Skeletal muscle tissue (tissue), 4 donors: ENCODE measurements around the gene UST. TPM values are rescaled to one million over a fixed set of nuclear protein-coding genes. Genes with fewer than 3 reads are reported as not detected.
A peak's percentile ranks its signal among the peaks of the same experiment; 100 is the strongest.

Experiments used
- H3K27ac ChIP-seq: one replicate; pipeline ENCODE4 v1.7.0; 2013; ENCODE audit warnings: mild to moderate bottlenecking, low read depth, low read length, inconsistent platforms
- H3K27me3 ChIP-seq, 3 donors: one replicate each; pipeline ENCODE4 v1.7.0; 2013; ENCODE audit warnings: low read length in 3 of 3; ENCODE audit not compliant: control insufficient read depth in 3 of 3, insufficient read depth in 3 of 3
- H3K36me3 ChIP-seq, 3 donors: one replicate each; pipeline ENCODE4 v1.7.0; 2013; ENCODE audit warnings: low read length in 3 of 3; ENCODE audit not compliant: control insufficient read depth in 3 of 3, insufficient read depth in 3 of 3
- H3K4me1 ChIP-seq, 3 donors: one replicate each; pipeline ENCODE4 v1.7.0; 2013; ENCODE audit warnings: low read length in 3 of 3, mild to moderate bottlenecking in 3 of 3; ENCODE audit not compliant: control insufficient read depth in 3 of 3, insufficient read depth in 3 of 3
- H3K4me3 ChIP-seq, 3 donors: one replicate each; pipeline ENCODE4 v1.7.0; 2013; ENCODE audit warnings: low read length in 3 of 3
- H3K9ac ChIP-seq, 3 donors: one replicate each; pipeline ENCODE4 v1.7.0; 2013; ENCODE audit warnings: low read length in 3 of 3, mild to moderate bottlenecking in 3 of 3, moderate library complexity in 2 of 3, low read depth in 1 of 3
- H3K9me3 ChIP-seq, 3 donors: one replicate each; pipeline ENCODE4 v1.7.0; 2013; ENCODE audit warnings: low read length in 3 of 3; ENCODE audit not compliant: control insufficient read depth in 3 of 3
- total RNA-seq: library from RNA; depleted of rRNA; stranded (reverse); fragments of >200 nt; gene quantifications from one replicate; pipeline ENCODE4 v1.2.3, GENCODE V29; 2014
- donor health status: Osteomylitis.

Gene UST
- total RNA-seq, 1 donor from 2014 or later: 14.6 TPM

- H3K4me3 ChIP-seq: no peak overlapping the region
- no peaks in the 10 kb centered on the region for H3K9me3 ChIP-seq
- peaks cover 0 to 2% (median 0%) of the 10 kb centered on the region in 3 donors for H3K36me3 ChIP-seq
- no peak overlapping the region for H3K9ac ChIP-seq
- no peaks in the 10 kb centered on the region for H3K4me1 ChIP-seq
- H3K27ac ChIP-seq: no peak overlapping the region
- peaks cover 0 to 6% (median 0%) of the 10 kb centered on the region in 3 donors for H3K27me3 ChIP-seq
Observed at GRCh38 chr6:148962854-148963515, 216.2 kb downstream of the UST start.

GRCh38 chr6:148963738-148964137 lies 216.9 kb downstream of the UST start:
- H3K4me3 ChIP-seq: no peak overlapping the region
- no peak overlapping the region for H3K27ac ChIP-seq
- peaks cover 0 to 6% (median 0%) of the 10 kb centered on the region in 3 donors for H3K27me3 ChIP-seq
- peaks cover 0 to 2% (median 0%) of the 10 kb centered on the region in 3 donors for H3K36me3 ChIP-seq
- H3K9me3 ChIP-seq: no peaks in the 10 kb centered on the region
- H3K4me1 ChIP-seq: no peaks in the 10 kb centered on the region
- H3K9ac ChIP-seq: no peak overlapping the region

GRCh38 chr6:148964467-148964866 lies 217.6 kb downstream of the UST start:
- Histone ChIP-seq H3K9me3 (no peaks in the 10 kb centered on the region), H3K27ac (no peak overlapping the region), H3K4me1 (no peaks in the 10 kb centered on the region), H3K27me3 (peaks cover 0 to 6% (median 1%) of the 10 kb centered on the region in 3 donors), H3K9ac (no peak overlapping the region), H3K36me3 (peaks cover 0 to 2% (median 0%) of the 10 kb centered on the region in 3 donors), H3K4me3 (no peak overlapping the region)

- no peak overlapping the region for H3K4me3 ChIP-seq
- peaks cover 2 to 12% (median 8%) of the 10 kb centered on the region in 3 donors for H3K27me3 ChIP-seq
- H3K36me3 ChIP-seq: peaks cover 0 to 2% (median 0%) of the 10 kb centered on the region in 3 donors
- no peak overlapping the region for H3K27ac ChIP-seq
- H3K4me1 ChIP-seq: peaks cover 0 to 3% (median 0%) of the 10 kb centered on the region in 3 donors
- no peaks in the 10 kb centered on the region for H3K9me3 ChIP-seq
- H3K9ac ChIP-seq: no peak overlapping the region
Observed at GRCh38 chr6:148965287-148965686, 218.5 kb downstream of the UST start.

- Histone ChIP-seq H3K9me3 (peaks cover 0 to 2% (median 0%) of the 10 kb centered on the region in 3 donors), H3K27me3 (peaks cover 9 to 18% (median 16%) of the 10 kb centered on the region in 3 donors)
Observed at GRCh38 chr6:148967011-148967520, 220.2 kb downstream of the UST start.

GRCh38 chr6:148967541-148967956 lies 220.7 kb downstream of the UST start:
- peaks cover 0 to 2% (median 0%) of the 10 kb centered on the region in 3 donors for H3K36me3 ChIP-seq
- no peak overlapping the region for H3K4me3 ChIP-seq
- H3K27me3 ChIP-seq: peaks cover 9 to 18% (median 16%) of the 10 kb centered on the region in 3 donors
- peaks cover 0 to 6% (median 4%) of the 10 kb centered on the region in 3 donors for H3K4me1 ChIP-seq
- H3K9ac ChIP-seq: no peak overlapping the region
- peaks cover 0 to 2% (median 0%) of the 10 kb centered on the region in 3 donors for H3K9me3 ChIP-seq
- H3K27ac ChIP-seq: no peak overlapping the region

More at GRCh38 chr6:148967011-148967520, 220.2 kb downstream of the UST start:
- Histone ChIP-seq H3K36me3 (peaks cover 0 to 2% (median 0%) of the 10 kb centered on the region in 3 donors), H3K4me1 (peaks cover 0 to 4% (median 0%) of the 10 kb centered on the region in 3 donors), H3K9ac (no peak overlapping the region), H3K4me3 (no peak overlapping the region), H3K27ac (no peak overlapping the region)

- Histone ChIP-seq H3K27me3 (peaks cover 9 to 18% (median 16%) of the 10 kb centered on the region in 3 donors), H3K4me1 (peaks cover 0 to 6% (median 6%) of the 10 kb centered on the region in 3 donors), H3K27ac (peak overlapping the region; percentile 23), H3K4me3 (no peak overlapping the region), H3K9me3 (peaks cover 0 to 2% (median 0%) of the 10 kb centered on the region in 3 donors), H3K36me3 (peaks cover 0 to under 1% (median 0%) of the 10 kb centered on the region in 3 donors), H3K9ac (no peak overlapping the region)
Observed at GRCh38 chr6:148968771-148969602, 222.2 kb downstream of the UST start.

- Histone ChIP-seq H3K27ac (no peak overlapping the region), H3K27me3 (peaks cover 9 to 18% (median 16%) of the 10 kb centered on the region in 3 donors), H3K9me3 (peaks cover 0 to 2% (median 0%) of the 10 kb centered on the region in 3 donors), H3K36me3 (no peaks in the 10 kb centered on the region), H3K9ac (no peak overlapping the region), H3K4me3 (no peak overlapping the region), H3K4me1 (peaks cover 0 to 6% (median 6%) of the 10 kb centered on the region in 3 donors)
Observed at GRCh38 chr6:148969603-148970061, 222.8 kb downstream of the UST start.

GRCh38 chr6:148971031-148971927 lies 224.4 kb downstream of the UST start:
- Histone ChIP-seq H3K9me3 (peaks cover 0 to 2% (median 0%) of the 10 kb centered on the region in 3 donors), H3K9ac (no peak overlapping the region), H3K4me3 (no peak overlapping the region), H3K27me3 (peaks cover 9 to 18% (median 16%) of the 10 kb centered on the region in 3 donors), H3K36me3 (no peaks in the 10 kb centered on the region), H3K4me1 (peaks cover 0 to 6% (median 6%) of the 10 kb centered on the region in 3 donors), H3K27ac (no peak overlapping the region)
